Astrocyte (in vitro differentiated cells and primary cell): ENCODE measurements around the gene RUNDC1. TPM values are rescaled to one million over a fixed set of nuclear protein-coding genes. Genes with fewer than 3 reads are reported as not detected.

Experiments used
- DNase-seq: peaks from one replicate; pipeline ENCODE4 v3.0.0-alpha.2; 2010; ENCODE audit warnings: low read depth
- FAIRE-seq: peaks from 2 replicates; lab custom pipeline; 2011; peaks lifted over from hg19 to GRCh38; lab: Jason Lieb, UNC
- H2AFZ ChIP-seq: 2 replicates; pipeline ENCODE4 v1.6.0; 2012; ENCODE audit warnings: low read depth, low read length, inconsistent platforms
- H3K27ac ChIP-seq: 2 replicates; pipeline ENCODE4 v1.5.1; 2011; ENCODE audit warnings: low read depth, low read length, inconsistent platforms
- H3K27me3 ChIP-seq: 2 replicates; pipeline ENCODE4 v1.6.0; 2011; ENCODE audit warnings: low read length, inconsistent platforms; ENCODE audit not compliant: insufficient read depth
- H3K36me3 ChIP-seq: 2 replicates; pipeline ENCODE4 v1.5.1; 2011; ENCODE audit warnings: low read length, inconsistent platforms; ENCODE audit not compliant: insufficient read depth
- H3K4me1 ChIP-seq: 2 replicates; pipeline ENCODE4 v1.5.1; 2011; ENCODE audit warnings: low read length, inconsistent platforms; ENCODE audit not compliant: insufficient read depth
- H3K4me2 ChIP-seq: 2 replicates; pipeline ENCODE4 v1.6.0; 2012; ENCODE audit warnings: low read length, inconsistent platforms
- H3K4me3 ChIP-seq: 2 replicates; pipeline ENCODE4 v1.5.1; 2011; ENCODE audit warnings: low read depth, mild to moderate bottlenecking, low read length, inconsistent platforms; ENCODE audit not compliant: insufficient read depth
- H3K79me2 ChIP-seq: 2 replicates; pipeline ENCODE4 v1.6.0; 2012; ENCODE audit warnings: mild to moderate bottlenecking, low read length, inconsistent platforms; ENCODE audit not compliant: insufficient read depth
- H3K9ac ChIP-seq: 2 replicates; pipeline ENCODE4 v1.6.0; 2012; ENCODE audit warnings: mild to moderate bottlenecking, low read length, inconsistent platforms
- H3K9me3 ChIP-seq: 2 replicates; pipeline ENCODE4 v1.5.1; 2012; ENCODE audit warnings: low read depth, mild to moderate bottlenecking, low read length, inconsistent platforms; ENCODE audit not compliant: insufficient read depth
- H4K20me1 ChIP-seq: 2 replicates; pipeline ENCODE4 v1.6.0; 2012; ENCODE audit warnings: low read length, inconsistent platforms; ENCODE audit not compliant: insufficient read depth
- H3K27ac Mint-ChIP-seq: one replicate; pipeline ENCODE4 v1.8.0; 2021; ENCODE audit warnings: mild to moderate bottlenecking, mixed read lengths; ENCODE audit not compliant: unreplicated experiment
- H3K27me3 Mint-ChIP-seq: one replicate; pipeline ENCODE4 v1.8.0; 2021; ENCODE audit warnings: low read depth, mixed read lengths; ENCODE audit not compliant: unreplicated experiment
- H3K36me3 Mint-ChIP-seq: one replicate; pipeline ENCODE4 v1.8.0; 2021; ENCODE audit warnings: low read depth, mixed read lengths; ENCODE audit not compliant: unreplicated experiment
- H3K4me1 Mint-ChIP-seq: one replicate; pipeline ENCODE4 v1.8.0; 2021; ENCODE audit warnings: low read depth, mixed read lengths; ENCODE audit not compliant: unreplicated experiment
- H3K4me3 Mint-ChIP-seq: one replicate; pipeline ENCODE4 v1.8.0; 2021; ENCODE audit warnings: mild to moderate bottlenecking, moderate library complexity, mixed read lengths; ENCODE audit not compliant: unreplicated experiment
- H3K9me3 Mint-ChIP-seq: one replicate; pipeline ENCODE4 v1.8.0; 2021; ENCODE audit warnings: mild to moderate bottlenecking, mixed read lengths; ENCODE audit not compliant: unreplicated experiment
- EZH2 ChIP-seq: IDR thresholded peaks from 2 replicates; pipeline ENCODE4 v1.6.1; 2012; ENCODE audit warnings: mild to moderate bottlenecking, low read length, inconsistent platforms; ENCODE audit not compliant: insufficient read depth
- total RNA-seq: library from RNA; stranded (reverse); gene quantifications from 2 replicates; pipeline ENCODE4 v1.2.1, GENCODE V29; 2021
- TF ChIP-seq, protein P1 (sequence below): IDR thresholded peaks from 2 replicates; pipeline ENCODE4 v1.5.1; 2011; ENCODE audit warnings: low read depth, mild to moderate bottlenecking, inconsistent platforms, low read length, moderate library complexity; ENCODE audit not compliant: insufficient read depth

RUNDC1 gene
- total RNA-seq, 1 donor from 2014 or later: 13.8 TPM

- Mint-ChIP-seq H3K4me3 (no peak overlapping the region), H3K27ac (no peak overlapping the region), H3K36me3 (peaks cover 19% of the 10 kb centered on the region), H3K4me1 (peaks cover 12% of the 10 kb centered on the region), H3K27me3 (no peaks in the 10 kb centered on the region), H3K9me3 (no peaks in the 10 kb centered on the region)
- Histone ChIP-seq H3K4me3 (no peak overlapping the region), H3K4me1 (peaks cover 7% of the 10 kb centered on the region), H3K4me2 (no peak overlapping the region), H3K9ac (no peak overlapping the region), H4K20me1 (peaks cover 3% of the 10 kb centered on the region), H3K79me2 (peaks cover 7% of the 10 kb centered on the region), H3K27ac (no peak overlapping the region), H3K27me3 (no peaks in the 10 kb centered on the region), H2AFZ (no peak overlapping the region), H3K36me3 (peaks cover 43% of the 10 kb centered on the region), H3K9me3 (no peaks in the 10 kb centered on the region)
- DNase-seq (no peak), FAIRE-seq (no peak)
- TF ChIP-seq, protein P1, sequence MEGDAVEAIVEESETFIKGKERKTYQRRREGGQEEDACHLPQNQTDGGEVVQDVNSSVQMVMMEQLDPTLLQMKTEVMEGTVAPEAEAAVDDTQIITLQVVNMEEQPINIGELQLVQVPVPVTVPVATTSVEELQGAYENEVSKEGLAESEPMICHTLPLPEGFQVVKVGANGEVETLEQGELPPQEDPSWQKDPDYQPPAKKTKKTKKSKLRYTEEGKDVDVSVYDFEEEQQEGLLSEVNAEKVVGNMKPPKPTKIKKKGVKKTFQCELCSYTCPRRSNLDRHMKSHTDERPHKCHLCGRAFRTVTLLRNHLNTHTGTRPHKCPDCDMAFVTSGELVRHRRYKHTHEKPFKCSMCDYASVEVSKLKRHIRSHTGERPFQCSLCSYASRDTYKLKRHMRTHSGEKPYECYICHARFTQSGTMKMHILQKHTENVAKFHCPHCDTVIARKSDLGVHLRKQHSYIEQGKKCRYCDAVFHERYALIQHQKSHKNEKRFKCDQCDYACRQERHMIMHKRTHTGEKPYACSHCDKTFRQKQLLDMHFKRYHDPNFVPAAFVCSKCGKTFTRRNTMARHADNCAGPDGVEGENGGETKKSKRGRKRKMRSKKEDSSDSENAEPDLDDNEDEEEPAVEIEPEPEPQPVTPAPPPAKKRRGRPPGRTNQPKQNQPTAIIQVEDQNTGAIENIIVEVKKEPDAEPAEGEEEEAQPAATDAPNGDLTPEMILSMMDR: no peak
- TF ChIP-seq EZH2: no peak
Observed at GRCh38 chr17:42989141-42989540, 8.8 kb downstream of the RUNDC1 start.

- H3K4me2 ChIP-seq: peak overlapping the region; percentile 6
- Mint-ChIP-seq H3K9me3 (no peaks in the 10 kb centered on the region), H3K27ac (peak overlapping the region; percentile 12), H3K4me1 (peaks cover 12% of the 10 kb centered on the region), H3K27me3 (no peaks in the 10 kb centered on the region), H3K36me3 (peaks cover 24% of the 10 kb centered on the region), H3K4me3 (no peak overlapping the region)
- H3K4me3 ChIP-seq: no peak overlapping the region
- H3K9ac ChIP-seq: no peak overlapping the region
- H4K20me1 ChIP-seq: no peaks in the 10 kb centered on the region
- DNase-seq: peak; percentile 19
- H3K27ac ChIP-seq: peak overlapping the region; percentile 4
- peaks cover 7% of the 10 kb centered on the region for H3K4me1 ChIP-seq
- no peak for FAIRE-seq
- no peak for TF ChIP-seq EZH2
- TF ChIP-seq, protein P1: no peak
- H2AFZ ChIP-seq: no peak overlapping the region
- H3K27me3 ChIP-seq: no peaks in the 10 kb centered on the region
- peaks cover 7% of the 10 kb centered on the region for H3K79me2 ChIP-seq
- peaks cover 43% of the 10 kb centered on the region for H3K36me3 ChIP-seq
- H3K9me3 ChIP-seq: no peaks in the 10 kb centered on the region
Observed at GRCh38 chr17:42989726-42990652, 9.6 kb downstream of the RUNDC1 start.

DNA sequence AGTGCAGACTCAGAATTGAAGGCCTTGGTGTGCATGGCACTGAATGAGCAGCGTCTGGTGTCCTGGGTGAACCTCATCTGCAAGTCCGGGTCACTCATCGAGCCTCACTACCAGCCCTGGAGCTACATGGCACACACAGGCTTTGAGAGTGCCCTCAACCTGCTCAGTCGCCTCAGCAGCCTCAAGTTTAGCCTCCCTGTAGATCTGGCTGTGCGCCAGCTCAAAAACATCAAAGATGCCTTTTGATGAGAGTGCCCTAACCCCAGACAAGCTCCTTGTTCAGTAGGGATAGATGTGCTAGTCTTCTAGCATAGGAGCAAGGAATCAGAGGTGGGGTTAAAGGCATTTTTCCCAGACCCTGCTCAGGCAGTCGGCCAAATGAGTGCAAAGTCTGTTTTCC lies 11.1 kb downstream of the RUNDC1 start:
- no peaks in the 10 kb centered on the region for H3K9me3 ChIP-seq
- TF ChIP-seq EZH2: no peak
- TF ChIP-seq, protein P1: no peak
- Mint-ChIP-seq H3K4me3 (no peak overlapping the region), H3K4me1 (peaks cover 12% of the 10 kb centered on the region), H3K27ac (no peak overlapping the region), H3K9me3 (no peaks in the 10 kb centered on the region), H3K27me3 (no peaks in the 10 kb centered on the region), H3K36me3 (peaks cover 25% of the 10 kb centered on the region)
- H3K4me2 ChIP-seq: no peak overlapping the region
- peaks cover 3% of the 10 kb centered on the region for H3K79me2 ChIP-seq
- DNase-seq (no peak), FAIRE-seq (no peak)
- no peak overlapping the region for H3K27ac ChIP-seq
- no peaks in the 10 kb centered on the region for H3K27me3 ChIP-seq
- no peak overlapping the region for H3K4me3 ChIP-seq
- H3K4me1 ChIP-seq: peaks cover 7% of the 10 kb centered on the region
- H3K9ac ChIP-seq: no peak overlapping the region
- no peaks in the 10 kb centered on the region for H4K20me1 ChIP-seq
- H2AFZ ChIP-seq: no peak overlapping the region
- peaks cover 39% of the 10 kb centered on the region for H3K36me3 ChIP-seq
